Endothelial cell of hepatic sinusoid (primary cell): ENCODE measurements around the gene SHPK.

ENCODE experiments used
- in situ Hi-C: cut with HindIII; loops from 2 replicates; pipeline ENCODE4 v1.10.0; 2017; ENCODE audit warnings: low sequenced_read_pairs

The SHPK gene

DNA sequence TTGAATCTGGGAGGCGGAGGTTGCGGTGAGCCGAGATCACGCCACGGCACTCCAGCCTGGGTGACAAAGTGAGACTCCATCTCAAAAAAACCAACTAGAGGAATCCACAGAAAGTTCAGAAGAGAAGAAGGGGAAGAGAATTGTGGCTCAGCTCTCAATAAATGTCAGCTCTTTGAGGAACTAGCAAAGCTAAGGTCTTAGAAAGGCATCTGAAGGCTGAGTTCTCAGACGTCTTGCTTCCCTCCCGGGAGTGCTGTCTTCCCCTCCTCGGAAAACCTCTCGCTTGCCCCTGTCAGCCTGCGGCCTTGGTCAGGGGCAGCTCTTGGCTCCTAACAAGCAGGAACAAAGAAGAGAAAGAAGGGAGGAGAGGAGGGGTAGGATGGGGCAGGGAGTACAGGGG lies 5.3 kb downstream of the SHPK start:
- in situ Hi-C loops: no loop called here

DNA sequence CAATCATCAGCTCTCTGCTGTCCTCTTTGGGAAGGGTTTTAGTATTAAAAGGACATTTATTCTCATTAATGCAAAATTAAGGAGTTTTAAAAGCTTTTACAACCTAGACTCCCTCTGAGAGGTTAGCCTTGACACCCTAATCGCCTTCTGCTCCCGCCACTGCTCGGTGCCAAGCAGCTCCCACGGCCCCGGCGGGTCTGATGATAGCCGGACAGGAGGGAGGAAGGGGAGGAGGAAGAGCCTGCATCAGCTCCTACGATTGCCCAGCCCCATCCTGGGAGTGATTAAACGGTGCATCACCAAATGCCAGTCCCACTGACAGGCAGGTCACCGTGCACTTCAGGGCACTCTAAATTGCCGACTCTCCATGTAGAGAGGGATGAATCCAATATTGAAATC lies 8.3 kb downstream of the SHPK start:
- in situ Hi-C loops: no loop called here

DNA sequence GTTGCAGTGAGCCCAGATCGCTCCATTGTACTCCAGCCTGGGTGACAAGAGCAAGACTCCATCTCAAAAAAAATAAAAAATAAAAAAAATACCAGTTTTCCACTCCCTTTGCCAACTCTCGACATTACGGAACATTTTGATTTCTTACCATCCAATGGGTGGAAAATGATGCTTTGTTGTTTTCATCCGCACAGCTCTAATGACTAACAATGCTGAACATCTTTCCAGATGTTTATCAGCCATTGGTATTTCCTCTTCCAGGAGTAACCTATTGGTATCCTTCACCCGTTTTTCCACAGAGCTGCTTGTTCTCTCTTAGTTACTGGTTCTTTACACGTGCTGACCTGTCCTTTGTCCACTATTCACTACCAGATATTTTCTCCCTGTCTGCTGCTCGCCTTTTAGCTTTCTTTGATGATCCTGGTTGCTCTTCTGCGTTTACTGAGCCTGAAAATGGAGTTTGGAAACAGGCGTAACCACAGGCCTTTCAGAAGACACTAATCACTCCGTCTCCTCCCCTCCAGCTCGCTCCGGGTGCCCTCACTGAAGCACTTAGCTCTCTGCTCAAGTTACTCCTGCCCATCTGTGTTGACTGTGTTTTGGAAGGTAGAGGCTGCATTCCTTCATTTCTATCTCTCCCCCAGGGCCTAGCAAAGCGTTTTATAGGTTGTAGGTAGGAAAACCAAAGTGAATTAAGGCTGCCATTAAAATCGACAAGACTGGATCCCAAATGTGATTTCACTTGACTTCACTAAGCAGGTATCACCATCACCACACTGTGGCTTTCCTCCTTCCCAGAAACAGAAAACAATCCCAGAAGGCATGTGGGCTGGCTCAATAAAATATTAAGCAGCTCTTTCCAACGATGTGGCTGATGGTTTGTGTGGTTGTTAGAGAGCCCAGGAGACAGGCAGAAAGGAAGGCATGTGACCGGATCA lies 8.9 kb downstream of the SHPK start:
- in situ Hi-C loops: no loop called here

DNA sequence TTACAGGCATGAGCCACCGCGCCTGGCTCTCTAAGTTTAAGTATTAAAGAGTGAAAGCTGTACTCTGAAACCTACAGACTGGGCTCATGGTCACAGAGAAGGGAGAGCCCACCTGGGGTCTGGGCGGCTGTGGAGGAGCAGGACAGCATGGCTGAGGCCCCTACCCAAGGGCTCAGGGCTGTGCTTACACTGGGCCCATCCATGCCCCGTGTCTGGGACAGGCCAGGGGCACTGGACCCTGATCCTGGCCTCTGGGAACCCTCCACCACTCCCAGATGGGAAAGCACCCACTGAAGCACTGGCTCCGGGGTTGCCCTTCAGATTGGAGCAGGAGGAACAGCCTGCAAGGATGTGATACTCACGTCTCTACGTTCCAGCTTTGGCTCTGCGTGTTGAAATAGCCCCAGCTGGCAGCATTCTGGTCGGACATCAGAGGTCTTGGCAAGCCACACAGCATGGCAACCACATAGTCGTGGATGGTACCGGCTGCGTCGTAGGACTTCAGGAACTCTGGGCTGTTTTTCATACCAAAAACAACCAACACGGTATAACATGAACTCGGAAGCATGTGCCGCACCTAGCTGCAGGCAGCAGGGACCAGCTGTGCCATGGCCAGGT lies 13.0 kb downstream of the SHPK start:
- in situ Hi-C loops: no loop called here

DNA sequence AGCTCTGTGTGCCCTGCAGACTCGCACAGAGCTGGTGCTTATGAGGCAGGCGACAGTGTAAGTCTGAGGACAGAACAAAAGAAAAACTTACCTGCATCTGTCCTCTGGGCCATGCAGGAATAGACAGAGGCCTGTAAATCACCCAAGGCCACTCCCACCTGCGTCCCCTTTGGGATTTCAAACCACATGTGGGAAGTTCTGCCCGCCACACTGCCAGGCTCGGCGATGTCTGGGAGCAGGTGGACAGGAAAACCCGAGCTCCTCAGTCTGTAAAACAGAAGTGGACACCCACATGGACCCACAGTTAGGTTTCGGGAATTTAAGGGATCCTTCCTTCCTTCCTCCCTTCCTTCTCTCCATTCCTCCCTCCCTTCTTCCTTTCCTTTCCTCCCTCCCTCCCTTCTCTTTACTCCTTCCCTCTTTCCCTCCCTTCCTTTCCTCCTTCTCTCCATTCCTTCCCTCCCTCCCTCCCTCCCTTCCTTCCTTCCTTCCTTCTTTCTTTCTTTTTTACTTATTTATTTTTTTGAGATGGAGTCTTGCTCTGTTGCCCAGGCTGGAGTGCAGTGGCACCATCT lies 14.8 kb downstream of the SHPK start:
- in situ Hi-C loops: no loop called here

DNA sequence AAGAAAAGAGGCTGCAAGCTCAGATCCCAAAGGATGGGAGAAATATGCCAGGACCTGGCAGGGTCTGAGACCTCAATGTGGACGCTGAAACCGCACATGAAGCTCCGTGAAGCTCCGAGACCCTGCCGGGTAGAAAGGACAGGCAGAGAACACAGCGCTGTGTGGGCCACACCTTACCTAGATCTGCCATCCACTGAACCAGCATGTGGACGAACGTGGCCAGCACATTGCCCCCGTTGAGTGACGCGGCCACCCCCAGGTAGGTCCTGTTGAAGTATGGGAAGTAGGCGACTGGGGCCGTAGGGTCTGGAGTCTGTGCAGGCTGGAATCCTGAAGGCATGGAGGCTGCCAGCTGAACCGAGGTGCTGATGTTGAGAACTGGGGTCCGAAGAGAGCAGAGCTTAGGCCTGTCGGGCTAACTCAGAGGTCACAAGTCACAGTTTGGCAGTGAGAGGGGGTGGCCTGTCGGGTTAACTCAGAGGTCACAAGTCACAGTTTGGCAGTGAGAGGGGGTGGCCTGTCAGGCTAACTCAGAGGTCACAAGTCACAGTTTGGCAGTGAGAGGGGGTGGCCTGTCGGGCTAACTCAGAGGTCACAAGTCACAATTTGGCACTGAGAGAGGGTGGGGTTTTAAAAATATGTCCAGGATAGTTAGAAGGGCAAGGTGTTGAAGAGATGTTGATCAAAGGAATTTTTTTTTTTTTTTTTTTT lies 20.7 kb downstream of the SHPK start:
- in situ Hi-C loops: no loop called here

DNA sequence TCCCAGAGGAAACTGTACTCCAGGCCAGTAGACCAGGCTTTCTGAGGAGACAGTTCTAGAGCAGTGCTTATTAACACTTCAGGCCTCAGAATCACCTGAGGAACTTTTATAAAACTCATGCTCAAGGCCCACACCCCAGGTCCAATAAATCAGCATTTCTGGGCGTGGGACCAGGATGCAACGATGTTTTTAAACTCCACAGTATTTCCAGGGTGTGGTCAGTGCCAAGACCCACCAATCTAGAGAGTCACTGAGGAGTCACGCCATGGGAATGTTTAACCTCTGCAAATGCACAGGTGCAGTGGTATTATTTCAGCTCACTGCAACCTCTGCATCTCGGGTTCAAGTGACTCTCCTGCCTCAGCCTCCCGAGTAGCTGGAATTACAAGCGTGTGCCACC lies 22.9 kb downstream of the SHPK start:
- in situ Hi-C loops: no loop called here

DNA sequence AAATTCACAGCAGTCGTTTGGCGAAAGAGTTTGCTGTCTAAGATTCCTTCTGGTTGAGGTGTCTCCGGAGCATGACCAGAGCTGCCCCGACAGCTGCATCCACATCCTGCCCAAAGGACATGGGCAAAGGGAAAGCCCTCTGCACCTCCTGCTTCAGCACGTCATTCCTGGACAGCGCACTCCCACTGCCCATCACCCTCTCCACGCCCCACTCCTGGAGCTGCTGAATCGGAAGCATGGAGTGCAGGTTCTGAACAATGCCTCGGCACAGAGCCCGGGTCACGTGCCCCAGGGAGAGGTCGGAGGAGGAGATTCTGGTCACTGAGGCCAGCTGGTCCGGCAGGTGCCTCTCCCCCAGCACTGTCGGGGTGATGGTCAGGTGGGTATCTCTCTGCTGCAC lies 25.5 kb downstream of the SHPK start:
- in situ Hi-C loops: no loop called here

DNA sequence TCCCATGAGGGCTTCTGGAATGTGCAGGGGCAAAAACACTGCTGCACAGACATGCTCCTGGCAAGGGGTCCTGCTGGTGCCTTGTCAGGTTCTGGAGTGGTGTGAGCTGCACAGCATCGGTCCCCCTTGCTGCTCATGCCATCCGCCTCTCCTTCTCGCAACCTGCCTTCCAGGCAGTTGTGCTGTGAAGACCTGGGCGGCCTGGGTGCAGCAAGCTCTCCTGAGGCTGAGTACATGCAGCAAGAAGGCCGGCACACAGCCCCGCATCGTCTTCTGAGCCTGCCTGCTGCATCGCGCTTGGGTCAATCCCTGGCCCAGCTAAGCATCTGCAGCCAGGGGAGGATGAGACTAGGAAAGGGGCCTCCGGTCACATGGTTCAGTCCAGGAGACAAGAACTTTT lies 26.4 kb downstream of the SHPK start:
- in situ Hi-C loops: no loop called here

DNA sequence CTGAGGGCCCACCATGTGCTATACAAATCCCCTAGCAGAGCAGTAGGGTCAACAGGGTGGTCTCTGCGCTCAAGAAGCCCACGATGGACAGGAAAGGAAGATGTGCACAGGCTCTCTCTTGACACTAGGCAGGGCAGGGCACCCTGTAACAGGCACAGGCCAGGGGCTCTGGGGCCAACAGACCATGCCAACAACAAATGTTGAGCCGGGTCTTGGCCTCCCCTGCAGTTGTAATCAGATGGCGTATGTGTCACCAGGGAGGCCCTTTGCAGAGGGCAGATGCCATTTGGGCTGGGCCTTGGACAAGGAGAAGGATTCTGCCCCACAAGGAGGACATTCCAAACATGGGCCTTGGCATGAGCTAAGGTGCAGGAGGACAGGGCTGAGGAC lies 32.2 kb downstream of the SHPK start:
- in situ Hi-C loops: no loop called here

DNA sequence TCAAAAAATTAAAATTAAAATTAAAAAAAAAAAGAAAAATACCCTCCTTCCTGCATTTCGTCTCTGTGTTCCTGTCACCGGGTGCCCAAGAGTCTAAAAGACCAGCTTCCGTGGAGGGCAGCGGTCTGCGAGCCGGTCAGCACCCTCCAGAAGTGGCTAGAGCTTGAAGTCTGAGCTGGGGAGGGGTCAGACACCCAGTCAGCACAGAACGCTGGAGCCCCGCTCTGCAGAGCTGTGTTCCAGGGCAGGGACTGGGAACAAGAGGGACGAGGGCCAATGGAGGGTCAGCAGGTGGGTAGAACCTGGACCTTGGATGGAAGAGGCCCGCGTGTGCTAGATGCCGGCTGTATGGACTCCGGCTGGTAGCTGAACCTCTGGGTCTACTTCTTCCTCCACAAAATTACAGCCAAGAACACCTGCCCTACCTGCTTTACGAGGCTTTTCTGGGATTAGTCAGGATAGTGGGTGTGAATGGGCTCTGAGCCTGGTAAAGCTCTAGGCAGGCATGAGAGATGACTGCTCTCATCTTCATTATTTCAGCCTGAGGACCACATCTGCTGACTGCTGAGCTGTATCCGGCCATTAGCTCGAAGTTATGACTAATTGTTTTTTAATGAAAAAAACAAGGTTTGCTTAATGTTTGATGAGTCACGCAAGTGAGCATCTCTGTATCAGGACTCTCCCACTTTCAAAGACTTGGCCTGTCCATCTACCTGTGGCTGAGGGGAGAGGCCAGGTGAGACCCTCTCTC lies 32.8 kb downstream of the SHPK start:
- in situ Hi-C loops: no loop called here

DNA sequence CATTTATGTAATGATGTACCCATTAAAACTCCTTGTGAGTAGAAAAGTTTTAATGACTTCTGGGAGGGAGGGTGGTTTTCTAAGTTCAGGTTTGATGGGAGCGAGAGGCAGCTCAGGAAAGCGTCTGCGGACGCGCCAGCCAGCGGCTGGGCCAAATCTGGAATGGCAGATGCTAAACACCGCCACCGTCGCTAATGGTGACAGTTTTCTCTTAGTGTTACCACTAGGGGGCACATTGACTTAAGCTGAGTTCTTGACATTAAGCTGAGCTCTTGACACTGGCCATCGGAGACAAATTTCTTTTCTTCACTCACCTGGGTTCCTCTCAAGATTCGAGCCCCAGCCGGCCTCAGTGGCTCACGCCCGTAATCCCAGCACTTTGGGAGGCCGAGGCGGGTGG lies 33.6 kb downstream of the SHPK start:
- in situ Hi-C loops: no loop called here

DNA sequence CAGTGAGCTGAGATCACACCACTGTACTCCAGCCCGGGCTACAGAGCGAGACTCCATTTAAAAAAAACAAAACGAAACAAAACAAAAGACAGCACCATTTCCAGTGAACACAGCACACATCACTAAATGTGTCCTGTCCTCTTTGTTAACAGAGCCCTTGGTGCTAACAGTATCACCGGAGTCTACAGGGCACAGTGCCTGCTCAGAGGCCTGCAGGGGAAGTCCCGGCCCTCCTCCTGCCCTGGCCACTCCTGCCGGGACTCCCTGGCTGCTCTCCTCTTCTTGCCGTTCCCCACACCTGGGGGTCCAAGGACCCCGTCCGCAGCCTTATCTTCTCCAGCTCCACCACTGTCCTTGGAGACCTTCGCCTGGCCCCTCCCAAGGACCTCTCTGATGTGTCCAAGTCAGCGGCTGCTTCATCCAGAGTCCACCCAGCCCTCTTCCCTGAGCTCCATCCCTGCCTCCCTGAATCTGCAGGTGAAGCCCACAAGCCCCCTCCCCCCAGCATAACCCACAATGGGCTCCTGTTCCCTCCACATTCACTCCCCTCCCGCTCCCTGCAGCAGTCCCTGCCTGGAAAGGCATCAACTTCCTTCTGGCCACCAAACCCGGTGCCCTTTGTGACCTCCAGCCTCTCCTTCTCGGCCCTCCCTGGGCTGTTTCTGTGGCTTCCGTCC lies 35.4 kb downstream of the SHPK start:
- in situ Hi-C loops: no loop called here

DNA sequence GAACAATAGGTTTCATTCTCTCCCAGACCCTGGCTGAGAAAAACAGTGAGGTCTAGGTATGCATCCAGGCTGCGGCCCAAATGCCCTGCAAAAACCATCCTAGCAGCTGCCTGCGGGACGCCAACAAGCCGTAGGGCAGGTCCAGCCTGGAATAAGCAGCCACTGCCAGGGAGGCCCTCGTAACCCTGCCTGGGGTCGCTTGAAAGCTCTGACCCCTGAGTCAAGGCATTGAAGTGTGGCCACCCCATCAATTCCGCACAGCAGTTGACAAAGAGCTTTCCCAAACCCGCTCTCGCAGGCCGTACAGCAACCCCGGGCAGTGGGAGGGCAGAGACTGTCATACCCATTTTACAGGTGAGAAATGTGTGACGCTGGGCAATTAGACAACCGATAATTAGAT lies 38.0 kb downstream of the SHPK start:
- in situ Hi-C loops: no loop called here

DNA sequence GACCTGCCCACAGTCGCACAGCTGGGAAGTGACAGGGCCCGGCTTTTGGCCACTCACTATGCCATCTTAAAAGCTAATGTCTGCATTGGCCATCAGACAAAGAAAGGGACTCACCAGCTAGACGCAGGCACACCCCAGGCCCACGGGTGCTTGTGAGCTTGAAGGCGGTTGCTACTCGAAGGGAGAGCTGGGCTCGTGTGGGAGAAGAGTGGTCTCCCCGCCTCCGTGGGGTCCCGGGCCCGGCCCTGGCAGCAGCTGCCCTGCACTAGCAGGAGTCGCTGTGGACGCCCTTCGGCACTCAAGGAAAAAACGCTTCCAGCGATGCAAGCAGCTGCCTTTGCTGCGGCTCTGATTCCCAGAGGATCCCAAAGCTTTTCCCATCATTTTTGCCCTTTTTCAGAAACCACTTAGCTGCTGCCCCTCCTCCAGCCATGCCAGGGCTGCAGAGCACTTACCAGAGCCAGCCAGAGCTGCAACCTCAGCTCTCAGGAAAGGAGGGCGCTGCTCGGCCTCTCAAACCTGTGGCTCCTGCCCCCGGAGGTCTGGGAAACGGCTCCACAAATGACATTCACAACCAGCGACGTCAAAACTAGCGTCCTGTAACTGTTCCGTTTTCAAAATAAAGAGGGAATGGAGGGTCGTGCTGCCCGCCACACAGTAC lies 39.1 kb downstream of the SHPK start:
- in situ Hi-C loops: no loop called here

DNA sequence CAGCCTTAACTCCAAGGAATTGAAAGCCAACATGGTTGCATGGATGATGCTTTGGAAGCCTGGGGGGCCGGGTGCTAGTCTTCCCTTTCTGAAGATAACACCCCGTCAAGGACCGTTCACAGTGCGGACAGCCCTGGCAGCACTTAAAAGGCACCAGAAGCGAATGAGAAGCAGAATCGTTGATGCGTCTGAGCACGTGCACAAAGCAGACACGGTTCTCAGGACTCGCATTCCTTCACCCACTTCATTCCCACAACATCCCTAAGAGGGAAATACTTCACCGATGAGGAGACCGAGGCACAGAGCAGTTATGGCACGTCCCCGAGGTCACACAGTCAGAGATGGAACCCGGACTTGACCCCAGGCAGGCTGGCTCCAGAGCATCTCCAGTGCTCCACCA lies 41.1 kb downstream of the SHPK start:
- in situ Hi-C loops: no loop called here

DNA sequence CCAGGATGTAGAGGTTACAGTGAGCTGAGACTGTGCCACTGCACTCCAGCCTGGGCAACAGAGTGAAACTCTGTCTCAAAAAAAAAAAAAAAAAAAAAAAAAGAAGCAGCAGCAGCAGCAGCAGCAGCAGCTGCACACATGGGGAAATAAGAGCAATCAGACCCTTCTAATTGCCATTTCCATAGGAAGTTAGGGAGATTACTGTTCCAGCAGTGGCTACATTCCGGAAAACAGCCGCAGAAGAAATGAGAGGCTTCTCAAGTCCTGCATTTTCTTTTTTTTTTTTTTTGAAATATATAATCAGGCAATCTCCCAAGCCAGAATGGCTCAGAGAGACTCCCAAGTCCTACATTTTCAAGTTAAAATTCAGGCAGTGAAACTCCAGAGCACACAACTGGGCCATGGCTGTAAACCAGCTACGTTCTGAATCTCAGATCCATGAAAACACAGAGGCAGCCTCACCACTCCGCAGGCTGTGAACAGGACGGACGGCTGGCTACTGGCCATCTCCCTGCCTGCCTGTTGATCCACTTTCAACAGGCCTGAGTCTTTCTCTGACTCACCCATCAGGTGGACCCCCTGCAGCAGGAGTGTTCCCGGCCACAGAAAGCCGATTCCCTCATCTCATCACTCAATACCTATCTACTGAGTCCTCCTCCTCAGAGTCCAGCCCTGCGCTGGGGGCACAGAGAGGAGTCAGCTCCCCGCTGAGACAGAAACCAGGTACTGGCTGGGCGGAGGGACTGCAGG lies 41.8 kb downstream of the SHPK start:
- in situ Hi-C loops: no loop called here

DNA sequence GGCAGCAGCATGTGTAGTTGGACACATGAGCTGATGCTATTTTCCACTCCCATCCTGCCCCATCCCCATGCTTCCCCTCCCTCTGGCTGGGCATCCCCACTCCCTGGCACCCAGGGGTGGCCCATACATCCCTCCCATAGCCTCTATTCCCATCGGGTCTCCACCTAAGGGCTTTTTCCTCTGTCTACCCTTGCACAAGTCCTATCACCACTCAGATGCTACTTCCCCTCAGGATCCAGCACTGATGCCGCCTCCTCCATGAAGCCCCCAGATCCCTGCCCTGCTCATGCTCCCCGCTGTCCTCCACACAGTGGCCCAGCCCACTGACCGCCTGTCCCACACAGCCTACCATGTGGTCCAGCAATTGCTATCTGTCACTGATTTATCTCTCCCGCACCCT lies 42.7 kb downstream of the SHPK start:
- in situ Hi-C loops: no loop called here

DNA sequence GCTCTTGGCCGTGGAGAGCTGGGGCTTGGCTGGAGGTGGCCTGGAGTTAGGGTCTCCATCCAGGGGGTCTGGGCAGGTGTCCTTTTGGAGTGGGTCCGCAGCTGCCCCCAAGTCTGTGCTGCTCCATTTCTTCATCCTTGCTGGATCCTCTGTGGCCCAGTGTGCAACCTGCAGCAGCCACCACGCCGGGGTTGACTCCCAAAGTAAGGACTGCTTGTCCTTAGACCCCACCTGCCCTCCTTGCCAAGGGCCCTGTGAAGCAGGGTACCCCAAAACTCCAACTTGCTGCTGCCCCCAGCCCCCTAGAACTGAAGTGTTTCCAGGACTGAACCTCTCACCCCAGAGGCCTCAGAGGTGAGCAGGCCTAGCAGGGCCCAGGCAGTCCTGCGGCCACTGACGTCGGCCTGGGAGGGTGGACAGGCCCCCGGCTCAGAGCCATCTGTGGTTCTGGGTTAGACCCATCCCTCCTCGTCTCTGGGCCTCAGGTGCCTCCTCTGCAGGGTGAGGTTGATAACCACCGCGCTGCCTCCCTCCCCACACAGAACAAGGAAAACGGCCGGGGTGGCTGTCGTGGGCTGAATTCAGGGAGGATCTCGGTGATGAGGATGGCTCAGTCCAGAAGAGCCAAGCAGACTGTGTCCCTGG lies 43.7 kb downstream of the SHPK start:
- in situ Hi-C loops: no loop called here
